MCF 10A (cell line): ENCODE results near the gene TCEAL8. TPM values are rescaled to one million over a fixed set of nuclear protein-coding genes. Genes with fewer than 3 reads are reported as not detected.
"Not testable (repeated sequence)": the region's sequence is repeated elsewhere in the genome, so short reads cannot be mapped to it uniquely, and the experiment has no call there.

Experiments used
- BruUV-seq: library from RNA; stranded (reverse); fragments of 400-500 nt; replicated peaks from 2 replicates; lab custom pipeline; 2021; lab: Mats Ljungman, UMichigan
- CTCF ChIA-PET: fragments of 300-600 bp; sonication (Branson Sonifier 250); formaldehyde crosslinking; extraction: SDS; loops from one replicate; lab custom pipeline; 2021; ENCODE audit warnings: antibody characterized with exemption, inconsistent platforms; lab: Yijun Ruan, JAX
- POLR2A ChIA-PET: fragments of 300-600, 350-650 bp; sonication (Branson Sonifier 250); formaldehyde crosslinking; extraction: SDS; loops from one replicate; lab custom pipeline; 2020; ENCODE audit warnings: antibody characterized with exemption, inconsistent platforms; lab: Yijun Ruan, JAX
- DNase-seq: peaks from one replicate; pipeline ENCODE4 v3.0.0-alpha.2; 2018; ENCODE audit not compliant: unreplicated experiment
- H3K27ac Mint-ChIP-seq: one replicate; pipeline ENCODE4 v1.8.0; 2022; ENCODE audit warnings: mild to moderate bottlenecking, low read depth, mixed read lengths; ENCODE audit not compliant: unreplicated experiment
- H3K27me3 Mint-ChIP-seq: one replicate; pipeline ENCODE4 v1.8.0; 2022; ENCODE audit warnings: mixed read lengths; ENCODE audit not compliant: insufficient read depth, unreplicated experiment
- H3K36me3 Mint-ChIP-seq: one replicate; pipeline ENCODE4 v1.8.0; 2022; ENCODE audit warnings: mild to moderate bottlenecking, moderate library complexity, mixed read lengths; ENCODE audit not compliant: insufficient read depth, unreplicated experiment
- H3K4me1 Mint-ChIP-seq: one replicate; pipeline ENCODE4 v1.8.0; 2022; ENCODE audit warnings: mixed read lengths; ENCODE audit not compliant: insufficient read depth, unreplicated experiment
- H3K4me3 Mint-ChIP-seq: one replicate; pipeline ENCODE4 v1.8.0; 2022; ENCODE audit warnings: mild to moderate bottlenecking, moderate library complexity, mixed read lengths; ENCODE audit not compliant: unreplicated experiment
- H3K9me3 Mint-ChIP-seq: one replicate; pipeline ENCODE4 v1.8.0; 2022; ENCODE audit warnings: mixed read lengths; ENCODE audit not compliant: unreplicated experiment
- CTCF ChIP-seq: fragments of 200-600 bp; IDR thresholded peaks from one replicate; pipeline ENCODE4 v1.8.0; 2022; ENCODE audit warnings: antibody characterized with exemption, mild to moderate bottlenecking; ENCODE audit not compliant: unreplicated experiment
- intact Hi-C: fragments of 100-400 bp; cut with micrococcal nuclease; formaldehyde crosslinking; loops from 2 replicates; pipeline ENCODE4 v1.14.1; 2022
- total RNA-seq: library from RNA; stranded (reverse); gene quantifications from 2 replicates; pipeline ENCODE4 v1.2.3, GENCODE V29; 2022

TCEAL8 gene
- total RNA-seq, 1 experiment from 2014 or later, result 20.2 TPM

GRCh38 chrX:103249805-103250204, 5.2 kb downstream of the TCEAL8 start:
- Mint-ChIP-seq H3K27ac (no peak overlapping the region), H3K27me3 (peaks cover 43% of the 10 kb centered on the region), H3K4me1 (peaks cover 7% of the 10 kb centered on the region), H3K36me3 (peaks cover 16% of the 10 kb centered on the region), H3K4me3 (no peak overlapping the region), H3K9me3 (no peaks in the 10 kb centered on the region)
- intact Hi-C loops, result loop anchor here (2.0 kb wide), 1 partner anchor 39 kb away; no protein-coding TSS in a partner anchor
- ChIA-PET POLR2A (no interaction called here), CTCF (interaction anchor here (1.2 kb wide), 1 partner anchor 215 kb away, joined by 3 read pairs; no protein-coding TSS in a partner anchor)
- TF ChIP-seq CTCF, result no peak
- BruUV-seq, result no TSS peak
- no peak for DNase-seq

GRCh38 chrX:103248553-103248952, 6.4 kb downstream of the TCEAL8 start:
- Mint-ChIP-seq H3K4me3 (no peak overlapping the region), H3K27ac (no peak overlapping the region), H3K9me3 (no peaks in the 10 kb centered on the region), H3K27me3 (peaks cover 32% of the 10 kb centered on the region), H3K36me3 (peaks cover 10% of the 10 kb centered on the region), H3K4me1 (no peaks in the 10 kb centered on the region)
- intact Hi-C loops, result loop anchor here (2.0 kb wide), 1 partner anchor 38 kb away; no protein-coding TSS in a partner anchor
- BruUV-seq, result no TSS peak
- ChIA-PET POLR2A (interaction anchor here (0.7 to 0.9 kb wide), 2 partner anchors 13 to 194 kb away, joined by 3 read pairs; no protein-coding TSS in a partner anchor), CTCF (interaction anchor here (1.0 to 1.1 kb wide), 2 partner anchors 9 to 31 kb away, joined by 3 to 4 read pairs; no protein-coding TSS in a partner anchor)
- peak; percentile 29 for TF ChIP-seq CTCF
- DNase-seq, result peak; percentile 24

- Mint-ChIP-seq H3K9me3 (no peaks in the 10 kb centered on the region), H3K4me3 (no peak overlapping the region), H3K27me3 (peaks cover 30% of the 10 kb centered on the region), H3K4me1 (no peaks in the 10 kb centered on the region), H3K27ac (no peak overlapping the region), H3K36me3 (no peaks in the 10 kb centered on the region)
- ChIA-PET CTCF (no interaction called here), POLR2A (no interaction called here)
- intact Hi-C loops, result no loop called here
- BruUV-seq, result no TSS peak
- DNase-seq, result no peak
- TF ChIP-seq CTCF, result no peak
Measured at GRCh38 chrX:103240155-103240554, 14.8 kb downstream of the TCEAL8 start.

GRCh38 chrX:103236296-103236695, 18.7 kb downstream of the TCEAL8 start:
- intact Hi-C loops, result no loop called here
- no peak for TF ChIP-seq CTCF
- no TSS peak for BruUV-seq
- ChIA-PET CTCF (interaction anchor here (1.3 kb wide), 1 partner anchor 25 kb away, joined by 4 read pairs; no protein-coding TSS in a partner anchor), POLR2A (interaction anchor here (0.8 to 1.3 kb wide), 2 partner anchors 13 to 19 kb away, joined by 3 read pairs; partner anchors contain the start of gene TCEAL8)
- Mint-ChIP-seq H3K27me3 (peaks cover 39% of the 10 kb centered on the region), H3K9me3 (no peaks in the 10 kb centered on the region), H3K4me3 (no peak overlapping the region), H3K36me3 (no peaks in the 10 kb centered on the region), H3K27ac (no peak overlapping the region), H3K4me1 (no peaks in the 10 kb centered on the region)
- DNase-seq, result no peak

GRCh38 chrX:103235608-103236007, 19.3 kb downstream of the TCEAL8 start:
- DNase-seq, H3K4me3 Mint-ChIP-seq, H3K27ac Mint-ChIP-seq, H3K9me3 Mint-ChIP-seq, intact Hi-C loops, BruUV-seq, H3K4me1 Mint-ChIP-seq, H3K36me3 Mint-ChIP-seq: not testable (repeated sequence)
- POLR2A ChIA-PET, result interaction anchor here (0.8 to 1.3 kb wide), 2 partner anchors 13 to 19 kb away, joined by 3 read pairs; partner anchors contain the start of gene TCEAL8
- peaks cover 41% of the 10 kb centered on the region for H3K27me3 Mint-ChIP-seq
- CTCF ChIA-PET, result interaction anchor here (1.3 kb wide), 1 partner anchor 24 kb away, joined by 4 read pairs; no protein-coding TSS in a partner anchor
